ENCODE measurements around the gene FAM20C.

Gene FAM20C

GRCh38 chr7:303884-304573, 111.7 kb downstream of the FAM20C start:
- no peak for DNase-seq (ENCODE audit: low read depth in 2 of 2)

- DNase-seq (ENCODE audit: low read depth in 2 of 2) = no peak
Observed at GRCh38 chr7:304574-305409, 112.4 kb downstream of the FAM20C start.

GRCh38 chr7:305410-306151, 113.2 kb downstream of the FAM20C start:
- no peak for DNase-seq (ENCODE audit: low read depth in 2 of 2)

- no peak for DNase-seq (ENCODE audit: low read depth in 2 of 2)
Observed at GRCh38 chr7:307970-308369, 115.6 kb downstream of the FAM20C start.

- no peak for DNase-seq (ENCODE audit: low read depth in 2 of 2)
Observed at GRCh38 chr7:309586-310228, 117.3 kb downstream of the FAM20C start.
